HCT116 (cell line): Measurements from ENCODE around the gene FGF14. TPM values are rescaled to one million over a fixed set of nuclear protein-coding genes. Genes with fewer than 3 reads are reported as not detected.

Source experiments
- ATAC-seq: fragments of 200-7000 bp; cut with Tn5 transposase; 2 replicates; pipeline ENCODE4 v1.9.1; 2020; ENCODE audit warnings: mild to moderate bottlenecking, moderate library complexity
- BruUV-seq: library from RNA; stranded (reverse); fragments of 400-500 nt; replicated peaks from 2 replicates; lab custom pipeline; 2021; lab: Mats Ljungman, UMichigan
- CTCF ChIA-PET: fragments of 300-600 bp; sonication (Branson Sonifier 250); formaldehyde crosslinking; loops from one replicate; lab custom pipeline; 2021; ENCODE audit warnings: antibody characterized with exemption; lab: Charles Lee
- POLR2A ChIA-PET: fragments of 300-600, 350-600 bp; sonication (Branson Sonifier 250); formaldehyde crosslinking; loops from one replicate; lab custom pipeline; 2021; ENCODE audit warnings: antibody characterized with exemption; lab: Charles Lee
- RAD21 ChIA-PET, 2 experiments: fragments of 300-600 bp; sonication (Branson Sonifier 250); formaldehyde crosslinking; loops; one replicate each; lab custom pipeline; 2023; ENCODE audit warnings: low total read pairs in 2 of 2; ENCODE audit not compliant: uncharacterized antibody in 2 of 2, unreplicated experiment in 2 of 2, low non-redundant PET in 1 of 2; lab: Charles Lee
- DNase-seq: peaks from one replicate; pipeline ENCODE4 v3.0.0-alpha.2; 2010; ENCODE audit warnings: low read depth, low spot score
- H2AFZ ChIP-seq: fragments of 200-600 bp; shearing (Covaris generic), sonication (generic); 2 replicates; pipeline ENCODE4 v1.6.1; 2017; ENCODE audit warnings: low read depth, mixed run types, mixed read lengths, antibody characterized with exemption, low read length; ENCODE audit not compliant: poor library complexity, severe bottlenecking
- H3K27ac ChIP-seq: 2 replicates; pipeline ENCODE4 v1.5.1; 2012; ENCODE audit warnings: low read depth, low read length
- H3K27me3 ChIP-seq: fragments of 200-600 bp; sonication (generic); 2 replicates; pipeline ENCODE4 v1.6.1; 2016; ENCODE audit warnings: mixed run types, low read length, mixed read lengths; ENCODE audit not compliant: insufficient read depth
- H3K36me3 ChIP-seq, 2 experiments: fragments of 200-500 bp in 1 of 2; fragments of 200-600 bp in 1 of 2; sonication (Bioruptor generic) in 1 of 2; sonication (generic) in 1 of 2; 2 replicates each; pipeline versions ENCODE4 v1.5.1 to v1.6.1; 2014 to 2016; ENCODE audit warnings: low read length in 2 of 2, inconsistent platforms in 1 of 2, mixed read lengths in 1 of 2, mixed run types in 1 of 2; ENCODE audit not compliant: insufficient read depth in 2 of 2, control insufficient read depth in 1 of 2
- H3K4me1 ChIP-seq, 2 experiments: fragments of 200-600 bp in 1 of 2; sonication (generic) in 1 of 2; 2 replicates each; pipeline versions ENCODE4 v1.5.1 to v1.6.1; 2012 to 2017; ENCODE audit warnings: low read length in 2 of 2, inconsistent platforms in 1 of 2, mild to moderate bottlenecking in 1 of 2, mixed read lengths in 1 of 2, mixed run types in 1 of 2, moderate library complexity in 1 of 2; ENCODE audit not compliant: insufficient read depth in 2 of 2, control insufficient read depth in 1 of 2
- H3K4me2 ChIP-seq: fragments of 200-600 bp; sonication (generic); 2 replicates; pipeline ENCODE4 v1.6.1; 2017; ENCODE audit warnings: mixed run types, low read length, mixed read lengths
- H3K4me3 ChIP-seq, 2 experiments: fragments of 200-600 bp in 1 of 2; sonication (generic) in 1 of 2; replicated peaks in 1 of 2; 2 replicates each; pipeline ENCODE4 v1.5.1; 2011 to 2016; ENCODE audit warnings: low read length in 2 of 2, control low read depth in 1 of 2, low read depth in 1 of 2, mild to moderate bottlenecking in 1 of 2, mixed read lengths in 1 of 2, mixed run types in 1 of 2
- H3K79me2 ChIP-seq: fragments of 200-600 bp; sonication (generic); 2 replicates; pipeline ENCODE4 v1.6.1; 2017; ENCODE audit warnings: mild to moderate bottlenecking, mixed run types, low read length, moderate library complexity, mixed read lengths; ENCODE audit not compliant: insufficient read depth
- H3K9ac ChIP-seq: fragments of 200-600 bp; sonication (generic); 2 replicates; pipeline ENCODE4 v1.6.1; 2016; ENCODE audit warnings: low read length, mixed read lengths
- H3K9me2 ChIP-seq: fragments of 200-600 bp; sonication (generic), shearing (Covaris generic); 2 replicates; pipeline ENCODE4 v1.6.1; 2017; ENCODE audit warnings: mixed run types, mild to moderate bottlenecking, moderate library complexity; ENCODE audit not compliant: insufficient read depth
- H3K9me3 ChIP-seq, 2 experiments: fragments of 200-500 bp in 1 of 2; fragments of 200-600 bp in 1 of 2; sonication (Bioruptor generic) in 1 of 2; sonication (generic) in 1 of 2; 2 replicates each; pipeline ENCODE4 v1.6.1; 2014 to 2017; ENCODE audit warnings: low read length in 2 of 2, mixed read lengths in 2 of 2, inconsistent platforms in 1 of 2, low read depth in 1 of 2, mild to moderate bottlenecking in 1 of 2, mixed run types in 1 of 2, moderate library complexity in 1 of 2; ENCODE audit not compliant: control insufficient read depth in 1 of 2, insufficient read depth in 1 of 2
- H4K20me1 ChIP-seq: fragments of 200-600 bp; sonication (generic), shearing (Covaris generic); 2 replicates; pipeline ENCODE4 v1.6.1; 2017; ENCODE audit warnings: mixed run types, mild to moderate bottlenecking, moderate library complexity; ENCODE audit not compliant: insufficient read depth
- CBX3 ChIP-seq: IDR thresholded peaks from 2 replicates; pipeline ENCODE4 v1.6.1; 2012; ENCODE audit warnings: low read depth
- CEBPB ChIP-seq: IDR thresholded peaks from 2 replicates; pipeline ENCODE4 v1.6.1; 2012; ENCODE audit warnings: low read depth
- EGR1 ChIP-seq: IDR thresholded peaks from 2 replicates; pipeline ENCODE4 v1.6.1; 2012; ENCODE audit warnings: low read depth
- EZH2 ChIP-seq: fragments of 200-600 bp; sonication (generic); IDR thresholded peaks from 2 replicates; pipeline ENCODE4 v1.6.1; 2017; ENCODE audit warnings: antibody characterized with exemption, mixed run types
- EZH2phosphoT487 ChIP-seq: fragments of 200-600 bp; IDR thresholded peaks from 2 replicates; pipeline ENCODE4 v1.6.1; 2018; ENCODE audit warnings: antibody characterized with exemption, borderline replicate concordance
- FOSL1 ChIP-seq: IDR thresholded peaks from 2 replicates; pipeline ENCODE4 v1.6.1; 2012; ENCODE audit warnings: low read depth
- POLR2A ChIP-seq: IDR thresholded peaks from 2 replicates; pipeline ENCODE4 v1.7.0; 2011; ENCODE audit warnings: borderline replicate concordance; ENCODE audit not compliant: insufficient read depth, insufficient read length; ENCODE audit errors: extremely low read depth
- RAD21 ChIP-seq: IDR thresholded peaks from 2 replicates; pipeline ENCODE4 v1.6.1; 2012; ENCODE audit warnings: low read depth, mild to moderate bottlenecking
- REST ChIP-seq: IDR thresholded peaks from 2 replicates; pipeline ENCODE4 v1.6.1; 2012; ENCODE audit warnings: low read depth
- SIN3A ChIP-seq: IDR thresholded peaks from 2 replicates; pipeline ENCODE4 v1.6.1; 2012; ENCODE audit warnings: low read depth
- SP1 ChIP-seq: IDR thresholded peaks from 2 replicates; pipeline ENCODE4 v1.6.1; 2012; ENCODE audit warnings: low read depth
- TCF7L2 ChIP-seq: IDR thresholded peaks from 2 replicates; pipeline ENCODE4 v1.7.0; 2011; ENCODE audit warnings: borderline replicate concordance, inconsistent platforms; ENCODE audit not compliant: insufficient read depth, insufficient read length; ENCODE audit errors: extremely low read depth
- YY1 ChIP-seq: IDR thresholded peaks from 2 replicates; pipeline ENCODE4 v1.6.1; 2011; ENCODE audit warnings: low read length, low read depth, moderate library complexity, mild to moderate bottlenecking; ENCODE audit not compliant: insufficient replicate concordance; ENCODE audit errors: extremely low read depth
- ZBTB33 ChIP-seq: IDR thresholded peaks from 2 replicates; pipeline ENCODE4 v1.6.1; 2011; ENCODE audit warnings: mild to moderate bottlenecking, low read length, moderate library complexity; ENCODE audit not compliant: insufficient replicate concordance; ENCODE audit errors: extremely low read depth
- ZFX ChIP-seq: fragments of 450-650 bp; IDR thresholded peaks from 2 replicates; pipeline ENCODE4 v1.6.1; 2017
- ZNF274 ChIP-seq: fragments of 200-500 bp; sonication (Bioruptor generic); IDR thresholded peaks from 2 replicates; pipeline ENCODE4 v1.6.1; 2014; ENCODE audit warnings: mild to moderate bottlenecking, low read depth, low read length, inconsistent platforms
- intact Hi-C: fragments of 100-400 bp; cut with micrococcal nuclease; formaldehyde crosslinking; loops from 2 replicates; pipeline ENCODE4 v1.10.0; 2022
- total RNA-seq: library from RNA; stranded (reverse); gene quantifications from one replicate; pipeline ENCODE4 v1.2.1, GENCODE V29; 2021; ENCODE audit not compliant: unreplicated experiment
- TF ChIP-seq, protein P1 (sequence below): IDR thresholded peaks from 2 replicates; pipeline ENCODE4 v1.6.1; 2012
- TF ChIP-seq, protein P2 (sequence below), 3 experiments: fragments of 200-600 bp in 1 of 3; sonication (generic) in 1 of 3; IDR thresholded peaks in 2 of 3; conservative IDR thresholded peaks in 1 of 3; 2 replicates each; pipeline ENCODE4 v1.5.1; 2012 to 2017; ENCODE audit warnings: low read depth in 2 of 3, low read length in 2 of 3, antibody characterized with exemption in 1 of 3, borderline replicate concordance in 1 of 3, control low read depth in 1 of 3, mild to moderate bottlenecking in 1 of 3, mixed read lengths in 1 of 3, mixed run types in 1 of 3, moderate library complexity in 1 of 3; ENCODE audit not compliant: insufficient read depth in 1 of 3

Gene FGF14
- total RNA-seq, 1 experiment from 2014 or later: not detected

GRCh38 chr13:102399791-102400674, 1.8 kb downstream of the FGF14 start:
- Histone ChIP-seq H3K9me2 (no peaks in the 10 kb centered on the region), H3K9ac (no peak overlapping the region)
- TF ChIP-seq RAD21: no peak
- TF ChIP-seq POLR2A: no peak
- TF ChIP-seq FOSL1: no peak
- no peak for TF ChIP-seq EZH2
- no peak for TF ChIP-seq ZBTB33
- no peak for TF ChIP-seq YY1
- TF ChIP-seq SP1: no peak
- TF ChIP-seq REST: no peak
- no peak for TF ChIP-seq ZFX
- no peak for TF ChIP-seq CBX3
- TF ChIP-seq EZH2phosphoT487: no peak
- TF ChIP-seq, protein P1, sequence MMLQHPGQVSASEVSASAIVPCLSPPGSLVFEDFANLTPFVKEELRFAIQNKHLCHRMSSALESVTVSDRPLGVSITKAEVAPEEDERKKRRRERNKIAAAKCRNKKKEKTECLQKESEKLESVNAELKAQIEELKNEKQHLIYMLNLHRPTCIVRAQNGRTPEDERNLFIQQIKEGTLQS: no peak
- TF ChIP-seq TCF7L2: no peak
- no peak for TF ChIP-seq ZNF274
- TF ChIP-seq, protein P2, sequence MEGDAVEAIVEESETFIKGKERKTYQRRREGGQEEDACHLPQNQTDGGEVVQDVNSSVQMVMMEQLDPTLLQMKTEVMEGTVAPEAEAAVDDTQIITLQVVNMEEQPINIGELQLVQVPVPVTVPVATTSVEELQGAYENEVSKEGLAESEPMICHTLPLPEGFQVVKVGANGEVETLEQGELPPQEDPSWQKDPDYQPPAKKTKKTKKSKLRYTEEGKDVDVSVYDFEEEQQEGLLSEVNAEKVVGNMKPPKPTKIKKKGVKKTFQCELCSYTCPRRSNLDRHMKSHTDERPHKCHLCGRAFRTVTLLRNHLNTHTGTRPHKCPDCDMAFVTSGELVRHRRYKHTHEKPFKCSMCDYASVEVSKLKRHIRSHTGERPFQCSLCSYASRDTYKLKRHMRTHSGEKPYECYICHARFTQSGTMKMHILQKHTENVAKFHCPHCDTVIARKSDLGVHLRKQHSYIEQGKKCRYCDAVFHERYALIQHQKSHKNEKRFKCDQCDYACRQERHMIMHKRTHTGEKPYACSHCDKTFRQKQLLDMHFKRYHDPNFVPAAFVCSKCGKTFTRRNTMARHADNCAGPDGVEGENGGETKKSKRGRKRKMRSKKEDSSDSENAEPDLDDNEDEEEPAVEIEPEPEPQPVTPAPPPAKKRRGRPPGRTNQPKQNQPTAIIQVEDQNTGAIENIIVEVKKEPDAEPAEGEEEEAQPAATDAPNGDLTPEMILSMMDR (IDR thresholded peaks at IDR 0.05 in 2 of 3, conservative IDR thresholded peaks at IDR 0.05 in 1 of 3; ENCODE audit: borderline replicate concordance in 1 of 3, insufficient read depth in 1 of 3, low read depth in 2 of 3, low read length in 2 of 3): no peak
- no peak for TF ChIP-seq EGR1
- no peak for TF ChIP-seq CEBPB
- no peak for TF ChIP-seq SIN3A
- TF ChIP-seq, all 23 proteins: peak for 0
- H3K36me3 ChIP-seq: no peaks in the 10 kb centered on the region
- DNase-seq (no peak), ATAC-seq (no peak)
- no TSS peak for BruUV-seq
- ChIA-PET CTCF (no interaction called here), POLR2A (no interaction called here), RAD21 (no interaction called here)
- no peak overlapping the region for H3K4me2 ChIP-seq
- H3K4me1 ChIP-seq: no peaks in the 10 kb centered on the region
- intact Hi-C loops: no loop called here
- H3K4me3 ChIP-seq: no peak overlapping the region
- no peak overlapping the region for H2AFZ ChIP-seq
- H3K9me3 ChIP-seq: no peaks in the 10 kb centered on the region
- H3K27ac ChIP-seq: no peak overlapping the region
- H4K20me1 ChIP-seq: no peaks in the 10 kb centered on the region
- H3K79me2 ChIP-seq: no peaks in the 10 kb centered on the region
- H3K27me3 ChIP-seq: no peaks in the 10 kb centered on the region; the same call in 1 of the 2 replicates
